ENCODE measurements around the gene MCC.

GRCh38 chr5:113140837-113141671 lies 347.2 kb downstream of the MCC start:
- no peak for TF ChIP-seq EZH2phosphoT487 (IDR thresholded peaks at IDR 0.05; ENCODE audit: borderline replicate concordance, low read depth, low read length)
- no peak for TF ChIP-seq CTCF (conservative IDR thresholded peaks at IDR 0.05; ENCODE audit: low read length)
